IMR-90 (cell line): ENCODE results near the gene METTL27. TPM values are rescaled to one million over a fixed set of nuclear protein-coding genes. Genes with fewer than 3 reads are reported as not detected.

Experiments used
- ATAC-seq: fragments of 200-7000 bp; cut with Tn5 transposase; 2 replicates; pipeline ENCODE4 v1.9.1; 2020; ENCODE audit warnings: low read depth, mild to moderate bottlenecking, moderate library complexity
- BruUV-seq: library from RNA; stranded (reverse); fragments of 400-500 nt; replicated peaks from 2 replicates; lab custom pipeline; 2021; lab: Mats Ljungman, UMichigan
- CTCF ChIA-PET: fragments of 300-600 bp; formaldehyde crosslinking; extraction: SDS; loops from one replicate; lab custom pipeline; 2021; ENCODE audit warnings: antibody characterized with exemption; lab: Yijun Ruan, JAX
- POLR2A ChIA-PET: fragments of 300-600 bp; sonication (Branson Sonifier 250); formaldehyde crosslinking; loops from one replicate; lab custom pipeline; 2022; ENCODE audit warnings: antibody characterized with exemption; ENCODE audit not compliant: unreplicated experiment; lab: Charles Lee
- DNase-seq: peaks from one replicate; pipeline ENCODE4 v3.0.0; 2013
- H2AFZ ChIP-seq: replicated peaks from 2 replicates; pipeline ENCODE3; 2013; ENCODE audit warnings: low read length, mild to moderate bottlenecking; ENCODE audit not compliant: poor library complexity
- H2AK5ac ChIP-seq: 2 replicates; pipeline ENCODE4 v1.6.1; 2013; ENCODE audit warnings: low read depth, low read length, inconsistent platforms
- H2AK9ac ChIP-seq: replicated peaks from 2 replicates; pipeline ENCODE3; 2013; ENCODE audit warnings: mild to moderate bottlenecking, low read depth, low read length, moderate library complexity; ENCODE audit not compliant: poor library complexity
- H2BK120ac ChIP-seq: 2 replicates; pipeline ENCODE4 v1.6.1; 2013; ENCODE audit warnings: low read depth, low read length, inconsistent platforms
- H2BK15ac ChIP-seq: 3 replicates; pipeline ENCODE4 v1.6.1; 2013; ENCODE audit warnings: low read depth, low read length, inconsistent platforms
- H2BK20ac ChIP-seq: 2 replicates; pipeline ENCODE4 v1.6.1; 2013; ENCODE audit warnings: low read depth, mild to moderate bottlenecking, inconsistent platforms, low read length, moderate library complexity
- H2BK5ac ChIP-seq: 2 replicates; pipeline ENCODE4 v1.6.1; 2013; ENCODE audit warnings: mild to moderate bottlenecking, low read depth, low read length, inconsistent platforms; ENCODE audit not compliant: poor library complexity, severe bottlenecking
- H3K14ac ChIP-seq: replicated peaks from 2 replicates; pipeline ENCODE4 v1.6.1; 2013; ENCODE audit warnings: low read depth, low read length, inconsistent platforms
- H3K18ac ChIP-seq: 2 replicates; pipeline ENCODE4 v1.6.1; 2013; ENCODE audit warnings: low read depth, low read length, control low read depth
- H3K23ac ChIP-seq: 2 replicates; pipeline ENCODE4 v1.6.1; 2013; ENCODE audit warnings: low read depth, low read length, inconsistent platforms
- H3K27ac ChIP-seq: 2 replicates; pipeline ENCODE4 v1.5.1; 2013; ENCODE audit warnings: mild to moderate bottlenecking, control low read depth, low read length; ENCODE audit not compliant: insufficient read depth
- H3K27me3 ChIP-seq: 2 replicates; pipeline ENCODE4 v1.6.1; 2013; ENCODE audit warnings: low read length; ENCODE audit not compliant: control insufficient read depth, insufficient read depth
- H3K36me3 ChIP-seq: 2 replicates; pipeline ENCODE4 v1.6.1; 2013; ENCODE audit warnings: low read length, mixed read lengths; ENCODE audit not compliant: control insufficient read depth, insufficient read depth
- H3K4ac ChIP-seq: 2 replicates; pipeline ENCODE4 v1.6.1; 2013; ENCODE audit warnings: low read depth, low read length, inconsistent platforms
- H3K4me1 ChIP-seq: 2 replicates; pipeline ENCODE4 v1.6.1; 2013; ENCODE audit warnings: low read length, mixed read lengths; ENCODE audit not compliant: control insufficient read depth, insufficient read depth
- H3K4me2 ChIP-seq: 2 replicates; pipeline ENCODE4 v1.6.1; 2013; ENCODE audit warnings: low read depth, mild to moderate bottlenecking, control low read depth, low read length, moderate library complexity
- H3K4me3 ChIP-seq: 2 replicates; pipeline ENCODE4 v1.5.1; 2013; ENCODE audit warnings: low read depth, mild to moderate bottlenecking, control low read depth, low read length, moderate library complexity; ENCODE audit not compliant: insufficient read depth
- H3K56ac ChIP-seq: 2 replicates; pipeline ENCODE4 v1.6.1; 2013; ENCODE audit warnings: low read length, inconsistent platforms; ENCODE audit not compliant: insufficient read depth; ENCODE audit errors: extremely low read depth
- H3K79me1 ChIP-seq, 2 experiments: 2 replicates each; pipeline ENCODE4 v1.6.1; 2013; ENCODE audit warnings: low read length in 2 of 2, inconsistent platforms in 1 of 2, low read depth in 1 of 2
- H3K9ac ChIP-seq: 2 replicates; pipeline ENCODE4 v1.6.1; 2013; ENCODE audit warnings: low read depth, low read length, control low read depth
- H3K9me1 ChIP-seq: 2 replicates; pipeline ENCODE4 v1.6.1; 2013; ENCODE audit warnings: low read length, inconsistent platforms; ENCODE audit not compliant: insufficient read depth
- H3K9me3 ChIP-seq: 2 replicates; pipeline ENCODE4 v1.6.1; 2013; ENCODE audit warnings: low read length; ENCODE audit not compliant: control insufficient read depth, insufficient read depth
- H4K20me1 ChIP-seq: 2 replicates; pipeline ENCODE4 v1.6.1; 2013; ENCODE audit warnings: low read length, inconsistent platforms; ENCODE audit not compliant: insufficient read depth
- H4K5ac ChIP-seq: 2 replicates; pipeline ENCODE4 v1.6.1; 2013; ENCODE audit warnings: mild to moderate bottlenecking, low read depth, low read length, control low read depth
- H4K8ac ChIP-seq, 2 experiments: 2 replicates each; pipeline ENCODE4 v1.6.1; 2013; ENCODE audit warnings: low read depth in 2 of 2, low read length in 2 of 2, control low read depth in 1 of 2, inconsistent platforms in 1 of 2
- H4K91ac ChIP-seq: 2 replicates; pipeline ENCODE4 v1.6.1; 2013; ENCODE audit warnings: low read depth, low read length, inconsistent platforms; ENCODE audit not compliant: insufficient read depth
- BHLHE40 ChIP-seq: fragments of 150-350 bp; IDR thresholded peaks from 2 replicates; pipeline ENCODE4 v1.6.1; 2016; ENCODE audit warnings: mild to moderate bottlenecking, low read depth, low read length
- CHD1 ChIP-seq: IDR thresholded peaks from 2 replicates; pipeline ENCODE4 v1.6.1; 2012; ENCODE audit warnings: low read depth, low read length, improper control_type of control experiment
- ELK1 ChIP-seq: fragments of 150-350 bp; IDR thresholded peaks from 2 replicates; pipeline ENCODE4 v1.6.1; 2016; ENCODE audit warnings: low read depth, mild to moderate bottlenecking, low read length, moderate library complexity, borderline replicate concordance
- MAFK ChIP-seq: IDR thresholded peaks from 2 replicates; pipeline ENCODE4 v1.6.1; 2012; ENCODE audit warnings: low read depth, low read length, improper control_type of control experiment
- NFE2L2 ChIP-seq: fragments of 150-350 bp; IDR thresholded peaks from 2 replicates; pipeline ENCODE4 v1.6.1; 2016; ENCODE audit warnings: low read depth, mild to moderate bottlenecking, low read length
- RCOR1 ChIP-seq: IDR thresholded peaks from 2 replicates; pipeline ENCODE4 v1.6.1; 2012; ENCODE audit warnings: mild to moderate bottlenecking, low read length, improper control_type of control experiment; ENCODE audit not compliant: insufficient replicate concordance
- WGBS, 2 experiments: methylation state at CpG; one replicate each; pipeline versions ENCODE4 v1.1.5 to v1.1.7; 2013; ENCODE audit warnings: missing lambda C conversion rate in 2 of 2; ENCODE audit not compliant: insufficient read length in 1 of 2; ENCODE audit errors: extremely low coverage in 2 of 2; 5-methylcytosine and 5-hydroxymethylcytosine counted together
- dilution Hi-C: fragments of 300-500 bp; cut with HindIII; formaldehyde crosslinking; loops from one replicate; pipeline ENCODE4 v1.14.3; 2018; ENCODE audit warnings: low sequenced_read_pairs; ENCODE audit not compliant: unreplicated experiment
- in situ Hi-C: fragments of 300-500 bp; cut with MboI; formaldehyde crosslinking; loops from 3 replicates; pipeline ENCODE4 v1.14.3; 2019; ENCODE audit warnings: low sequenced_read_pairs, inconsistent platforms, mixed read lengths
- intact Hi-C: fragments of 100-400 bp; cut with micrococcal nuclease; formaldehyde crosslinking; loops from 2 replicates; pipeline ENCODE4 v1.10.0; 2022
- polyA plus RNA-seq, 3 experiments: library from polyadenylated mRNA; depleted of rRNA; stranded (reverse); fragments of >200 nt; gene quantifications; 2 replicates each; pipeline ENCODE4 v1.2.3, GENCODE V29; 2012; ENCODE audit warnings: low replicate concordance in 1 of 3
- total RNA-seq: library from RNA; depleted of rRNA; stranded (reverse); fragments of >200 nt; gene quantifications from 2 replicates; pipeline ENCODE4 v1.2.3, GENCODE V29; 2012; rRNA removed

The METTL27 gene
- total and polyA plus RNA-seq, 2 of the 4 experiments (the other 2 are of a cell fraction), result 2.3 to 4.3 TPM

- Histone ChIP-seq H3K27me3 (no peaks in the 10 kb centered on the region), H3K14ac (no peak overlapping the region), H3K9me1 (no peaks in the 10 kb centered on the region), H3K23ac (no peak overlapping the region), H2AK5ac (no peak overlapping the region), H4K20me1 (no peaks in the 10 kb centered on the region), H2AFZ (no peak overlapping the region), H3K18ac (no peak overlapping the region), H3K9ac (no peak overlapping the region), H3K27ac (no peak overlapping the region), H3K36me3 (no peaks in the 10 kb centered on the region), H2BK15ac (no peak overlapping the region), H3K4me1 (no peaks in the 10 kb centered on the region), H2BK20ac (no peak overlapping the region), H4K8ac (no peak overlapping the region), H3K4me2 (no peak overlapping the region), H3K9me3 (no peaks in the 10 kb centered on the region), H2BK120ac (no peak overlapping the region), H2AK9ac (no peak overlapping the region), H4K91ac (no peak overlapping the region), H3K79me1 (no peaks in the 10 kb centered on the region), H3K56ac (no peak overlapping the region), H4K5ac (no peak overlapping the region), H3K4me3 (no peak overlapping the region), H2BK5ac (no peak overlapping the region), H3K4ac (no peak overlapping the region)
- ATAC-seq (no peak), DNase-seq (no peak)
- WGBS, 2 experiments, result no CpG with 5 or more reads among the region's 1 CpG
- no TSS peak for BruUV-seq
- dilution Hi-C loops (no loop called here), in situ Hi-C loops (no loop called here), intact Hi-C loops (no loop called here)
- TF ChIP-seq ELK1, result no peak
- TF ChIP-seq RCOR1, result no peak
- no peak for TF ChIP-seq BHLHE40
- TF ChIP-seq MAFK, result no peak
- TF ChIP-seq NFE2L2, result no peak
- no peak for TF ChIP-seq CHD1
- ChIA-PET CTCF (no interaction called here), POLR2A (no interaction called here)
Observed at GRCh38 chr7:73786588-73786987, 55.7 kb downstream of the METTL27 start.

Other genes starting within 250 kb of the METTL27 start
- gene MLXIPL, start 218.0 kb downstream of the METTL27 start, total RNA-seq, result not detected in 2 replicates
- gene MLXIPL, start 218.0 kb downstream of the METTL27 start, polyA plus RNA-seq (2012; rRNA removed), result not detected in 2 replicates
- 2.3 and 2.8 TPM in 2 replicates for gene VPS37D, start 174.7 kb downstream of the METTL27 start, total RNA-seq
- 3.1 and 4.8 TPM in 2 replicates for gene VPS37D, start 174.7 kb downstream of the METTL27 start, polyA plus RNA-seq (2012; rRNA removed)
- gene DNAJC30, start 159.1 kb downstream of the METTL27 start, total RNA-seq, result 1.6 and 1.7 TPM in 2 replicates
- gene DNAJC30, start 159.1 kb downstream of the METTL27 start, polyA plus RNA-seq (2012; rRNA removed), result 9.0 and 10.6 TPM in 2 replicates
- gene BUD23, start 158.9 kb downstream of the METTL27 start, total RNA-seq, result 35.7 and 40.8 TPM in 2 replicates
- 65.2 and 72.2 TPM in 2 replicates for gene BUD23, start 158.9 kb downstream of the METTL27 start, polyA plus RNA-seq (2012; rRNA removed)
- gene STX1A, start 122.8 kb downstream of the METTL27 start, total RNA-seq, result 9.3 and 10.0 TPM in 2 replicates
- 22.0 and 22.6 TPM in 2 replicates for gene STX1A, start 122.8 kb downstream of the METTL27 start, polyA plus RNA-seq (2012; rRNA removed)
- 13.4 and 14.2 TPM in 2 replicates for gene ABHD11, start 103.7 kb downstream of the METTL27 start, total RNA-seq
- 19.9 and 22.6 TPM in 2 replicates for gene ABHD11, start 103.7 kb downstream of the METTL27 start, polyA plus RNA-seq (2012; rRNA removed)
- gene CLDN3, start 72.2 kb downstream of the METTL27 start, total RNA-seq, result 0.18 TPM in 1 of 2 replicates, not detected in the other
- 0.12 and 0.16 TPM in 2 replicates for gene CLDN3, start 72.2 kb downstream of the METTL27 start, polyA plus RNA-seq (2012; rRNA removed)
- 2.9 and 3.9 TPM in 2 replicates for gene CLDN4, start 11.5 kb downstream of the METTL27 start, total RNA-seq
- gene CLDN4, start 11.5 kb downstream of the METTL27 start, polyA plus RNA-seq (2012; rRNA removed), result 3.8 and 4.4 TPM in 2 replicates
- gene TMEM270, start 18.6 kb upstream of the METTL27 start, total RNA-seq, result not detected in 2 replicates
- gene TMEM270, start 18.6 kb upstream of the METTL27 start, polyA plus RNA-seq (2012; rRNA removed), result 0.17 TPM in 1 of 2 replicates, not detected in the other
- gene ELN, start 185.7 kb upstream of the METTL27 start, total RNA-seq, result 1.9 and 2.2 TPM in 2 replicates
- 14.3 and 15.3 TPM in 2 replicates for gene ELN, start 185.7 kb upstream of the METTL27 start, polyA plus RNA-seq (2012; rRNA removed)
- 22.2 and 25.8 TPM in 2 replicates for gene LIMK1, start 241.3 kb upstream of the METTL27 start, total RNA-seq
- 48.0 and 57.4 TPM in 2 replicates for gene LIMK1, start 241.3 kb upstream of the METTL27 start, polyA plus RNA-seq (2012; rRNA removed)